K562 (cell line): ENCODE data around the gene AQP9. TPM values are rescaled to one million over a fixed set of nuclear protein-coding genes. Genes with fewer than 3 reads are reported as not detected.

Experiments used
- CBFA2T3 ChIP-seq: fragments of 450-650 bp; IDR thresholded peaks from 2 replicates; pipeline ENCODE4 v1.6.1; 2017
- DDX20 ChIP-seq: fragments of 450-650 bp; IDR thresholded peaks from 2 replicates; pipeline ENCODE4 v1.6.1; 2016; ENCODE audit warnings: missing genetic modification characterization, low read depth, mild to moderate bottlenecking, missing compliant biosample characterization, moderate library complexity
- DPF2 ChIP-seq: fragments of 450-650 bp; IDR thresholded peaks from 2 replicates; pipeline ENCODE4 v1.6.1; 2016
- GABPB1 ChIP-seq: sonication (generic); formaldehyde crosslinking; IDR thresholded peaks from 2 replicates; pipeline ENCODE4 v1.8.0; 2022; ENCODE audit warnings: mild to moderate bottlenecking, missing genetic modification reagents
- IRF2 ChIP-seq: sonication (generic); formaldehyde crosslinking; IDR thresholded peaks from 2 replicates; pipeline ENCODE4 v1.8.1; 2022; ENCODE audit warnings: mild to moderate bottlenecking, missing genetic modification reagents
- LARP7 ChIP-seq: fragments of 450-650 bp; IDR thresholded peaks from 2 replicates; pipeline ENCODE4 v1.6.1; 2016
- NR1H2 ChIP-seq: sonication (generic); formaldehyde crosslinking; IDR thresholded peaks from 2 replicates; pipeline ENCODE4 v1.4.0; 2020; ENCODE audit warnings: mild to moderate bottlenecking, missing genetic modification reagents
- SMAD1 ChIP-seq: fragments of 150-350 bp; IDR thresholded peaks from 2 replicates; pipeline ENCODE4 v1.6.1; 2014; ENCODE audit warnings: low read length, low read depth; ENCODE audit not compliant: partially characterized antibody
- SMARCA5 ChIP-seq: fragments of 450-650 bp; IDR thresholded peaks from 2 replicates; pipeline ENCODE4 v1.6.1; 2016
- TAF9B ChIP-seq: fragments of 450-650 bp; IDR thresholded peaks from 2 replicates; pipeline ENCODE4 v1.6.1; 2018; ENCODE audit warnings: mild to moderate bottlenecking; ENCODE audit not compliant: partially characterized antibody
- TSC22D4 ChIP-seq: fragments of 450-650 bp; IDR thresholded peaks from 2 replicates; pipeline ENCODE4 v1.6.1; 2016; ENCODE audit warnings: missing genetic modification characterization, missing biosample characterization, control low read depth
- ZNF263 ChIP-seq: sonication (generic); formaldehyde crosslinking; IDR thresholded peaks from 2 replicates; pipeline ENCODE4 v1.8.0; 2022; ENCODE audit warnings: mild to moderate bottlenecking, missing genetic modification reagents, borderline replicate concordance
- ZNF780A ChIP-seq: fragments of 250-450 bp; sonication (Bioruptor Pico); IDR thresholded peaks from 2 replicates; pipeline ENCODE4 v1.5.0; 2021; ENCODE audit warnings: mild to moderate bottlenecking
- polyA plus RNA-seq, 8 experiments: library from polyadenylated mRNA; depleted of rRNA in 4 of 8; stranded (reverse) in 5 of 8; unstranded in 3 of 8; fragments of >200 nt; fragmentation: Nextera tagmentation in 2 of 8; fragmentation: Illumina TruSeq in 1 of 8; extraction: Ambion mirVana in 2 of 8; extraction: Trizol in 1 of 8; gene quantifications; 2 replicates each; pipeline versions ENCODE4 v1.2.1 to v1.2.3, GENCODE V29; 2011 to 2014; ENCODE audit warnings: inconsistent platforms in 1 of 8, missing spikeins in 1 of 8
- total RNA-seq, 7 experiments: library from RNA; depleted of rRNA in 6 of 7; stranded (reverse); fragments of >200 nt in 6 of 7; fragmentation: Illumina TruSeq in 2 of 7; extraction: Trizol in 2 of 7; gene quantifications; 2 replicates each; pipeline versions ENCODE4 v1.2.1 to v1.2.3, GENCODE V29; 2011 to 2021; ENCODE audit warnings: low replicate concordance in 1 of 7
- TF ChIP-seq, protein P1 (sequence below): sonication (generic); formaldehyde crosslinking; IDR thresholded peaks from 2 replicates; pipeline ENCODE4 v1.8.1; 2023; ENCODE audit warnings: mild to moderate bottlenecking, missing genetic modification reagents
- TF ChIP-seq, protein P2 (sequence below): fragments of 250-450 bp; sonication (Bioruptor Pico); IDR thresholded peaks from 2 replicates; pipeline ENCODE4 v1.5.0; 2022; ENCODE audit warnings: mild to moderate bottlenecking
- TF ChIP-seq, protein P3 (sequence below): IDR thresholded peaks from 2 replicates; pipeline ENCODE4 v1.6.1; 2016; ENCODE audit warnings: missing genetic modification characterization, missing compliant biosample characterization
- TF ChIP-seq, protein P4 (sequence below): fragments of 250-450 bp; sonication (Bioruptor Pico); IDR thresholded peaks from 2 replicates; pipeline ENCODE4 v1.4.0; 2020; ENCODE audit warnings: borderline replicate concordance
- TF ChIP-seq, protein P5 (sequence below): fragments of 450-650 bp; IDR thresholded peaks from 2 replicates; pipeline ENCODE4 v1.6.1; 2017; ENCODE audit warnings: antibody characterized with exemption, mild to moderate bottlenecking

AQP9 gene
- total and polyA plus RNA-seq, 9 of the 15 experiments (the other 6 are each of a cell fraction or from before 2014, with no cell fraction given): 0.04 to 0.33 (median 0.07) TPM; not detected in 4

DNA sequence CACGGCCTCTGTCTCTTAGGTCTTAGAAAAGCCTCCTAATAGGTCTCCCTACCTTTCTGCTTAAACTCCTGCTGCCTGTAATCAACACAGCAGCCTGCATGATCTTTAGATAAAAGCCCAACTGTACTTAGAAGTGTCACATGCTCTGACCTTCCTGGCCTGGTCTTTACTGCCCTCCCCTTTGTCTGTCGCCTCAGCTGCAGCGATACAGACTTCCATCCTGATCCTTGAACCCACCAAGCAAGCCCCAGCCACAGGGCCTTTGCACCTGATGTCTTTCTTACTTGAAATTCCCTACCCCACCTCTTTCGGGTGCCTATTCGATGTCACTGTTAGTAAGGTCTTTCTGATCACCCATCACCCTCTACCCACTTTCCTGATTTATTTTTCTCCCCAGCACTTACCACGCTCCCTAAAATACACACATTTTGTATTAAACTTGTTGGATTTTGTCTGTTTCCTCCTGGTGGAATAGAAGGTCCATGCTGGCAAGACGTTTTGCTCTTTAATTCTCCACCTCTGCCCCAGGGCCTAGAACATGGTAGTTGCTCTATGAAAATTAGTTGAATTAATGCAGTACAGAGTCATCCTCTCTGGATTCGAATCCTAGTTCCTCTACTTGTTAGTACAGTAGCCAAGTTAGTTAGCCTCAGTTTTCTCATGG, 51.1 kb downstream of the AQP9 start (continued):
- TF ChIP-seq, protein P1, sequence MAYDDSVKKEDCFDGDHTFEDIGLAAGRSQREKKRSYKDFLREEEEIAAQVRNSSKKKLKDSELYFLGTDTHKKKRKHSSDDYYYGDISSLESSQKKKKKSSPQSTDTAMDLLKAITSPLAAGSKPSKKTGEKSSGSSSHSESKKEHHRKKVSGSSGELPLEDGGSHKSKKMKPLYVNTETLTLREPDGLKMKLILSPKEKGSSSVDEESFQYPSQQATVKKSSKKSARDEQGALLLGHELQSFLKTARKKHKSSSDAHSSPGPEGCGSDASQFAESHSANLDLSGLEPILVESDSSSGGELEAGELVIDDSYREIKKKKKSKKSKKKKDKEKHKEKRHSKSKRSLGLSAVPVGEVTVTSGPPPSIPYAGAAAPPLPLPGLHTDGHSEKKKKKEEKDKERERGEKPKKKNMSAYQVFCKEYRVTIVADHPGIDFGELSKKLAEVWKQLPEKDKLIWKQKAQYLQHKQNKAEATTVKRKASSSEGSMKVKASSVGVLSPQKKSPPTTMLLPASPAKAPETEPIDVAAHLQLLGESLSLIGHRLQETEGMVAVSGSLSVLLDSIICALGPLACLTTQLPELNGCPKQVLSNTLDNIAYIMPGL: no peak
- TF ChIP-seq, protein P2, sequence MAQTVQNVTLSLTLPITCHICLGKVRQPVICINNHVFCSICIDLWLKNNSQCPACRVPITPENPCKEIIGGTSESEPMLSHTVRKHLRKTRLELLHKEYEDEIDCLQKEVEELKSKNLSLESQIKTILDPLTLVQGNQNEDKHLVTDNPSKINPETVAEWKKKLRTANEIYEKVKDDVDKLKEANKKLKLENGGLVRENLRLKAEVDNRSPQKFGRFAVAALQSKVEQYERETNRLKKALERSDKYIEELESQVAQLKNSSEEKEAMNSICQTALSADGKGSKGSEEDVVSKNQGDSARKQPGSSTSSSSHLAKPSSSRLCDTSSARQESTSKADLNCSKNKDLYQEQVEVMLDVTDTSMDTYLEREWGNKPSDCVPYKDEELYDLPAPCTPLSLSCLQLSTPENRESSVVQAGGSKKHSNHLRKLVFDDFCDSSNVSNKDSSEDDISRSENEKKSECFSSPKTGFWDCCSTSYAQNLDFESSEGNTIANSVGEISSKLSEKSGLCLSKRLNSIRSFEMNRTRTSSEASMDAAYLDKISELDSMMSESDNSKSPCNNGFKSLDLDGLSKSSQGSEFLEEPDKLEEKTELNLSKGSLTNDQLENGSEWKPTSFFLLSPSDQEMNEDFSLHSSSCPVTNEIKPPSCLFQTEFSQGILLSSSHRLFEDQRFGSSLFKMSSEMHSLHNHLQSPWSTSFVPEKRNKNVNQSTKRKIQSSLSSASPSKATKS (CRISPR knock-in tag): no peak
- TF ChIP-seq IRF2 (no peak), TSC22D4 (no peak), NR1H2 (CRISPR knock-in tag) (no peak), LARP7 (no peak), ZNF780A (CRISPR knock-in tag) (no peak), GABPB1 (CRISPR knock-in tag) (no peak), DDX20 (tag) (no peak), ZNF263 (CRISPR knock-in tag) (no peak), SMARCA5 (peak; percentile 92; the same call in 1 of the 2 replicates), TAF9B (no peak), SMAD1 (no peak), CBFA2T3 (peak; percentile 71), DPF2 (peak; percentile 54; the same call in 1 of the 2 replicates)
- TF ChIP-seq, protein P3, sequence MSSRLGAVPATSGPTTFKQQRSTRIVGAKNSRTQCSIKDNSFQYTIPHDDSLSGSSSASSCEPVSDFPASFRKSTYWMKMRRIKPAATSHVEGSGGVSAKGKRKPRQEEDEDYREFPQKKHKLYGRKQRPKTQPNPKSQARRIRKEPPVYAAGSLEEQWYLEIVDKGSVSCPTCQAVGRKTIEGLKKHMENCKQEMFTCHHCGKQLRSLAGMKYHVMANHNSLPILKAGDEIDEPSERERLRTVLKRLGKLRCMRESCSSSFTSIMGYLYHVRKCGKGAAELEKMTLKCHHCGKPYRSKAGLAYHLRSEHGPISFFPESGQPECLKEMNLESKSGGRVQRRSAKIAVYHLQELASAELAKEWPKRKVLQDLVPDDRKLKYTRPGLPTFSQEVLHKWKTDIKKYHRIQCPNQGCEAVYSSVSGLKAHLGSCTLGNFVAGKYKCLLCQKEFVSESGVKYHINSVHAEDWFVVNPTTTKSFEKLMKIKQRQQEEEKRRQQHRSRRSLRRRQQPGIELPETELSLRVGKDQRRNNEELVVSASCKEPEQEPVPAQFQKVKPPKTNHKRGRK (tag): no peak
- TF ChIP-seq, protein P4, sequence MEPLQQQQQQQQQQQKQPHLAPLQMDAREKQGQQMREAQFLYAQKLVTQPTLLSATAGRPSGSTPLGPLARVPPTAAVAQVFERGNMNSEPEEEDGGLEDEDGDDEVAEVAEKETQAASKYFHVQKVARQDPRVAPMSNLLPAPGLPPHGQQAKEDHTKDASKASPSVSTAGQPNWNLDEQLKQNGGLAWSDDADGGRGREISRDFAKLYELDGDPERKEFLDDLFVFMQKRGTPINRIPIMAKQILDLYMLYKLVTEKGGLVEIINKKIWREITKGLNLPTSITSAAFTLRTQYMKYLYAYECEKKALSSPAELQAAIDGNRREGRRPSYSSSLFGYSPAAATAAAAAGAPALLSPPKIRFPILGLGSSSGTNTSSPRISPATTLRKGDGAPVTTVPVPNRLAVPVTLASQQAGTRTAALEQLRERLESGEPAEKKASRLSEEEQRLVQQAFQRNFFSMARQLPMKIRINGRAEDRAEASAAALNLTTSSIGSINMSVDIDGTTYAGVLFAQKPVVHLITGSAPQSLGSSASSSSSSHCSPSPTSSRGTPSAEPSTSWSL (CRISPR knock-in tag): no peak
- TF ChIP-seq, protein P5, sequence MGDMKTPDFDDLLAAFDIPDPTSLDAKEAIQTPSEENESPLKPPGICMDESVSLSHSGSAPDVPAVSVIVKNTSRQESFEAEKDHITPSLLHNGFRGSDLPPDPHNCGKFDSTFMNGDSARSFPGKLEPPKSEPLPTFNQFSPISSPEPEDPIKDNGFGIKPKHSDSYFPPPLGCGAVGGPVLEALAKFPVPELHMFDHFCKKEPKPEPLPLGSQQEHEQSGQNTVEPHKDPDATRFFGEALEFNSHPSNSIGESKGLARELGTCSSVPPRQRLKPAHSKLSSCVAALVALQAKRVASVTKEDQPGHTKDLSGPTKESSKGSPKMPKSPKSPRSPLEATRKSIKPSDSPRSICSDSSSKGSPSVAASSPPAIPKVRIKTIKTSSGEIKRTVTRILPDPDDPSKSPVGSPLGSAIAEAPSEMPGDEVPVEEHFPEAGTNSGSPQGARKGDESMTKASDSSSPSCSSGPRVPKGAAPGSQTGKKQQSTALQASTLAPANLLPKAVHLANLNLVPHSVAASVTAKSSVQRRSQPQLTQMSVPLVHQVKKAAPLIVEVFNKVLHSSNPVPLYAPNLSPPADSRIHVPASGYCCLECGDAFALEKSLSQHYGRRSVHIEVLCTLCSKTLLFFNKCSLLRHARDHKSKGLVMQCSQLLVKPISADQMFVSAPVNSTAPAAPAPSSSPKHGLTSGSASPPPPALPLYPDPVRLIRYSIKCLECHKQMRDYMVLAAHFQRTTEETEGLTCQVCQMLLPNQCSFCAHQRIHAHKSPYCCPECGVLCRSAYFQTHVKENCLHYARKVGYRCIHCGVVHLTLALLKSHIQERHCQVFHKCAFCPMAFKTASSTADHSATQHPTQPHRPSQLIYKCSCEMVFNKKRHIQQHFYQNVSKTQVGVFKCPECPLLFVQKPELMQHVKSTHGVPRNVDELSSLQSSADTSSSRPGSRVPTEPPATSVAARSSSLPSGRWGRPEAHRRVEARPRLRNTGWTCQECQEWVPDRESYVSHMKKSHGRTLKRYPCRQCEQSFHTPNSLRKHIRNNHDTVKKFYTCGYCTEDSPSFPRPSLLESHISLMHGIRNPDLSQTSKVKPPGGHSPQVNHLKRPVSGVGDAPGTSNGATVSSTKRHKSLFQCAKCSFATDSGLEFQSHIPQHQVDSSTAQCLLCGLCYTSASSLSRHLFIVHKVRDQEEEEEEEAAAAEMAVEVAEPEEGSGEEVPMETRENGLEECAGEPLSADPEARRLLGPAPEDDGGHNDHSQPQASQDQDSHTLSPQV: no peak
